GM19035 (cell line): ENCODE data around the gene SLC16A2.
"Not testable (repeated sequence)": the region's sequence is repeated elsewhere in the genome, so short reads cannot be mapped to it uniquely, and the experiment has no call there.

ENCODE experiments used
- ATAC-seq: cut with Tn5 transposase; IDR thresholded peaks from one replicate; pipeline ENCODE4 v1.9.1; 2021; ENCODE audit not compliant: unreplicated experiment

The SLC16A2 gene

GRCh38 chrX:74445099-74445498 is 23.8 kb downstream of the SLC16A2 start:
- no peak for ATAC-seq

GRCh38 chrX:74446876-74447275 is 25.6 kb downstream of the SLC16A2 start:
- no peak for ATAC-seq

GRCh38 chrX:74448669-74449068 is 27.4 kb downstream of the SLC16A2 start:
- no peak for ATAC-seq

- no peak for ATAC-seq
These were observed 28.1 kb downstream of the SLC16A2 start for GRCh38 chrX:74449322-74449936.

- no peak for ATAC-seq
These were observed 28.6 kb downstream of the SLC16A2 start for GRCh38 chrX:74449937-74450330.

GRCh38 chrX:74450803-74451449 is 29.6 kb downstream of the SLC16A2 start:
- ATAC-seq: no peak

GRCh38 chrX:74451450-74452198 is 30.3 kb downstream of the SLC16A2 start:
- no peak for ATAC-seq

- ATAC-seq: no peak
These were observed 30.8 kb downstream of the SLC16A2 start for GRCh38 chrX:74452199-74452481.

- ATAC-seq: no peak
These were observed 31.9 kb downstream of the SLC16A2 start for GRCh38 chrX:74453178-74453577.

- ATAC-seq: not testable (repeated sequence)
These were observed 32.9 kb downstream of the SLC16A2 start for GRCh38 chrX:74454233-74454632.

- no peak for ATAC-seq
These were observed 37.4 kb downstream of the SLC16A2 start for GRCh38 chrX:74458736-74459135.

- no peak for ATAC-seq
These were observed 40.1 kb downstream of the SLC16A2 start for GRCh38 chrX:74461384-74461783.

GRCh38 chrX:74464722-74465121 is 43.4 kb downstream of the SLC16A2 start:
- no peak for ATAC-seq

- no peak for ATAC-seq
These were observed 44.1 kb downstream of the SLC16A2 start for GRCh38 chrX:74465424-74465823.

- ATAC-seq: no peak
These were observed 46.4 kb downstream of the SLC16A2 start for GRCh38 chrX:74467656-74468055.

- ATAC-seq: not testable (repeated sequence)
These were observed 51.8 kb downstream of the SLC16A2 start for GRCh38 chrX:74473116-74473515.

- ATAC-seq: no peak
These were observed 69.0 kb downstream of the SLC16A2 start for GRCh38 chrX:74490247-74490646.

GRCh38 chrX:74492720-74493201 is 71.5 kb downstream of the SLC16A2 start:
- ATAC-seq: peak; percentile 60

GRCh38 chrX:74493806-74494205 is 72.5 kb downstream of the SLC16A2 start:
- ATAC-seq: no peak

GRCh38 chrX:74498924-74499323 is 77.6 kb downstream of the SLC16A2 start:
- no peak for ATAC-seq

GRCh38 chrX:74500067-74500466 is 78.8 kb downstream of the SLC16A2 start:
- no peak for ATAC-seq

- no peak for ATAC-seq
These were observed 79.3 kb downstream of the SLC16A2 start for GRCh38 chrX:74500555-74500954.
